Measurements from ENCODE around the gene COG7.
"Not testable (repeated sequence)": the region's sequence is repeated elsewhere in the genome, so short reads cannot be mapped to it uniquely, and the experiment has no call there.

COG7 gene

DNA sequence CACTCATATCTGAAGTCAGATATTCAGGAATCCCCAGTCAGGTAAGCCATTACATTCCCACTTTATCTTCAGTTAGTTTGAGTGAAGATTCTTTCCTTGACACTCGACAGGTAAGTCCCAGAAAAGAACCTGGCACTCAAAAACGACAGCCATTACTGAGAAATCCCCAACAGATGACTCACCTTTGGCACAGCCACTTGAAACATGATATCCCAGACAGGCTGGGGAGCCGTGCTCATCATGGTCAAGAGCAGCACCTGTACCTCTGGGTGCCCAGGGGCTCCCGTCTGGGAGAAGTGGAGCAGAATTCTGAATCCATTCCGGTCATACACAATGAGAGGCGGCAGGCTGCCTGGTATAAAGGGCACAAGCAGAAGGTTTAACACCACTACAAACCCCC is 16.8 kb upstream of the COG7 start:
- DNase-seq (ENCODE audit: low read depth), result no peak

GRCh38 chr16:23466162-23466885 is 13.3 kb upstream of the COG7 start:
- no peak for DNase-seq (ENCODE audit: low read depth)

DNA sequence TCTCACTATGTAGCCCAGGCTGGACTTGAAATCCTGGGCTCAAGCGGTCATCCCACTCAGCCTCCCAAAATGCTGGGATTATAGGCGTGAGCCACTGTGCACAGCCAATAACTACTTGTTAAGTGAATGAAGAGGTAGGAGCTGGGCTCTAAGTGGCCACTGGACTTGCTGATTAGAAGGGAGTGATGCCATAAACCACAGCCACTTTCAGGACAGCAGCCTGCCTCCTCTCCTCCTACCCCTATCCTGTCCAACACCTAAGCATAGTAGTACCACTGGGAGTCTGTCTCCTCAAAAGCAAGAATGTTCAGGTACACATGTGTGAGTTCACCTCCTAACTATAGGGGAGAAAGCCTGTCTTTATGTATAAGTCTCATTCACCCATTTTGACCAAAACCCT is 12.2 kb upstream of the COG7 start:
- no peak for DNase-seq (ENCODE audit: low read depth)

- DNase-seq (ENCODE audit: low read depth), result no peak
These were observed 11.2 kb upstream of the COG7 start for GRCh38 chr16:23464196-23464595.

DNA sequence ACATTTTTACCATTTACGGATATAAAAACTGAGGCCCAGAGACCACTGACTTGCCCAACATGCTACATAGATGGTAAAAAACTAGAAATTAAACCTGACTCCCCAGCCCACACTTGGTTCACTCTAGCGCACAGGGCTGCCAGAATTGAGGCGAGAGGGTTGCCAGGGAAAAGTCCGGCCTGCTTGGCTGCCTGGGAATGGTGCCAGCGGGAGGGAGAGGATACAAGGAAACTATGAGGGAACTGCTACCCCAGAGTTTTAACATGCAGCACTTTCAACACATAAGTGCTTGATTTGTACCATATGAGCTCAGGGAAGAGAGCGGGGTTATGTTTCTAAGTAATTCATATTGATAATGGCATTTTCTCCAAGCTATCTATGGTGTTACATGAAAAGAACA is 10.0 kb upstream of the COG7 start:
- not testable (repeated sequence) for DNase-seq (ENCODE audit: low read depth)

DNA sequence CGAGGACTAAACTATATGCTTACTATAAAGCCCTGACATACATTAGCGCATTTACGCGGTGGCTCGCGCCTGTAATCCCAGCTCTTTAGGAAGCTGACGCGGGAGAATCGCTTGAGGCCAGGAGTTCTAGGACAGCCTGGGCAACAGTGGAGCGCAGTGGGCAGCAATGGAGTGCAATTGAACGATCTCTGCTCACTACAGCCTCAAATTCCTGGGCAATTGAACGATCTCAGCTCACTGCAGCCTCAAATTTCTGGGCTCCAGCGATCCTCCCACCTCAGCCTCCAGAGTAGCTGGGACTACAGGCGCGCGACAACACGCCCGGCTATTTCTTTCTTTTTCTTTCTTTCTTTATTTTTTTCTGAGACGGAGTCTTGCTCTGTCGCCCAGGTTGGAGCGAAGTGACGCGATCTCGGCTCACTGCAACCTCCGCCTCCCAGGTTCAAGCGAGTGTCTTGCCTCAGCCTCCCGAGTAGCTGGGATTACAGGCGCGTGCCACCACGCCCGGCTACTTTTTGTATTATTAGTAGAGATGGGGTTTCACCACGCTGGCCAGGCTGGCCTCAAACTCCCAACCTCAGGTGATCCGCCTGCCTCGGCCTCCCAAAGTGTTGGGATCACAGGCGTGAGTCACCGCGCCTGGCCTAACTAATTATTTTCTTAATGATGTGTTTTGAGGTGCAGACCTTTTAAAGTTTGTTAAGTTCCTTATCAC is 506 bp upstream of the COG7 start:
- DNase-seq (ENCODE audit: low read depth), result no peak

- no peak for DNase-seq (ENCODE audit: low read depth)
These were observed 793 bp downstream of the COG7 start for GRCh38 chr16:23452221-23452571.

DNA sequence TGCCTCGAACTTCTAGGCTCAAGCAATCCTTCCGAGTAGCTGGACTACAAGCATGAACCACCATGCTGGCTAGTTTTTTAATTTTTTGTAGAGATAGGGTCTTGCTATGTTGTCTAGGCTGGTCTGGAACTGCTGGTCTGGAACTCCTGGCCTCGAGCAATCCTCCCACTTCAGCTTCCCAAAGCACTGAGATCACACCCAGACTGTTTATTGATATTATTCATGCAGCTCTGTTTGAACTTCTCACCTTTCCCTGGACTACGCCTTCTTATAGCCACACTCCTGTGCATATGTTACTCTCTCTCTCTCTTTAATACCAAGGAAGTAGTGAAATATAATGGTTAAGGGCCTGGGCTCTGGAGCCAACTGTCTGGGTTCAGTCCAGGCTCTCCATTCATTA is 4.6 kb downstream of the COG7 start:
- no peak for DNase-seq (ENCODE audit: low read depth)

GRCh38 chr16:23437542-23437941 is 15.4 kb downstream of the COG7 start:
- not testable (repeated sequence) for DNase-seq (ENCODE audit: low read depth)

- DNase-seq (ENCODE audit: low read depth), result no peak
These were observed 16.0 kb downstream of the COG7 start for GRCh38 chr16:23436951-23437350.

- peak; percentile 36 for DNase-seq (ENCODE audit: low read depth)
These were observed 17.5 kb downstream of the COG7 start for GRCh38 chr16:23435500-23435899.

GRCh38 chr16:23434380-23434779 is 18.6 kb downstream of the COG7 start:
- no peak for DNase-seq (ENCODE audit: low read depth)

DNA sequence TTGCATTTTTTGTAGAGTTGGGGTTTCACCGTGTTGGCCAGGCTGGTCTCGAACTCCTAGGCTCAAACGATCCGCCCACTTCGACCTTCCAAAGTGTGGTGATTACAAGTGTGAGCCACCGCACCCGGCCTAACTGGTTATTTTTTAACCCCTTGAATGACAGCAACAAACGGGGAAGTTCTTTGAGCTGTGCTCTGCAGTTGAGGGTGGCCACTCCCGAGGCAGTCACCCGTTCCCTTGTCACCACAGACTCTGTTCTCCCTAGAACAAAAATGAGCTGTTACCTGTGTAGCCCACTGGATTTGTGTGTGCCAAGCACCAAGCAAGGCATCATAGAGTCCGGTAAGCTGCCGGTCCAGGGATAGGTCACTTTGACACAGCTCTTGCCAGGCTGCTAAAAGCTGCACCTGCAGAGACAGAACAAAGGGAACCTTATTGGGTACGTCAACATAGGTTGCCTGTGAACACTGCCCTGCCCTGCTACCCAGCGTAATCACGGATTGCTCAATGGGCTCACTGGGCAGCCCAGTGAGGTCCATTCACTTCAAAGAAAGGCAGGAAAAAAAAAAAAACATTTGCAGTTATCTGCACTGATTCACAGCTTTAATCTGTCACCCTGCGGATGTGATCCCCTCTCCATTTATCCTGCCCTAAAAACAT is 19.6 kb downstream of the COG7 start:
- no peak for DNase-seq (ENCODE audit: low read depth)

- no peak for DNase-seq (ENCODE audit: low read depth)
These were observed 20.5 kb downstream of the COG7 start for GRCh38 chr16:23432176-23433128.

GRCh38 chr16:23428351-23428750 is 24.6 kb downstream of the COG7 start:
- no peak for DNase-seq (ENCODE audit: low read depth)

DNA sequence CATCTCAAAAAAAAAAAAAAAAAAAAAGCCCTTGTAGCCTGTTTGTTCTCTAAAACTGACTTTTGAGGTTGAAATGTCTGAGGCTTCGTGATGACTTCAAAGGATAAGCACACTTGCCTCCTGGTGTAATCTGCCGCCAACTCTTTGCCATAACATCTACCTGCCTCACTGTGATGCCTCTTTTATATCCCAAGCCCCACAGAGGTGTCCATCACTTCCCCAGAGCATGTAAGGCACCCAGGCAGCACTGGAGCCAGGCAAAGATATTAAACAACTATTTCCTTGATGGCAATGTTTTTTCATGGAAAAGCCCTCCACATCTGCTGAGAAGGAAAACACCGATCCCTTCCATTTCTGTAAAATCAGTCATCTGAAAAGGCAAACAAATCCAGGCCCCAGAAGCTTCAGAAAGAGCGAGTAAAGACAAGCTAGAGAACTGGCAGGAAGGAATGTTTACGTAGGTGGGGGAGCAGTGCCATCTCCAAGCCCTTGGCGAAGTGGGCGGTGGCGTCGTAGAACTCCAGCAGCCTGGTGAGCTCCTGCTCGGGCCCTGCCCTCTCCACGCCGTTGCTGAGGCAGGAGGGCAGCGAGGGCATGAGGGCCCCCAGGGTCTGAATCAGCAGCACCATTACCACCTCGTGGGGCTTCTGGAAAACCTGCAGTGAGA is 28.6 kb downstream of the COG7 start:
- DNase-seq (ENCODE audit: low read depth), result no peak

DNA sequence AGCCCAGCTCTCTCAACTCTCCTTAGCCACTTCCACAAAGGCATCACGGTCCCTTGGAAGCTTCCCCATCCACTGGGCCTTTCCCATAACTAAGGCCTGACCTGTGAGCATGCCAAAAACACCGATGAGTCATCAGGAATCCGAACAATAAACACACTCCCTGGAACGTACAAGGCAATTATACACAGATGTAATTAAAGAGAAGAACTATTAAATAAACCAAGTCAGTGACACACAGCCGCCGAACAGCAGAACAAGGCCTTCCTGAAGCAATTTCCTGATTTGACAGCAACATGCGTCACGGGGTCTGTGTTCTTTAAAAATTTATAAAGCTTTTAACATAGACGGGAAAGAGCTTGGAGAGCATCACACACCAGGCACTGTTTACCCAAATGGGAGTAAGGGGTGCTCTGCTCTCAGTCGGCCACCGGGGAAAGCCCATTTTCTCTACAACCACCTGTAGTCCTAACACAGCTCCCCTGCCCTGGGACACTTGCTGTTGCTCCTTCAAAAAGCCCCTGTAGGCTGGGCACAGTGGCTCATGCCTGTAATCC is 29.4 kb downstream of the COG7 start:
- DNase-seq (ENCODE audit: low read depth), result no peak

- DNase-seq (ENCODE audit: low read depth), result no peak
These were observed 33.0 kb downstream of the COG7 start for GRCh38 chr16:23420011-23420410.

GRCh38 chr16:23416816-23417215 is 36.2 kb downstream of the COG7 start:
- no peak for DNase-seq (ENCODE audit: low read depth)

DNA sequence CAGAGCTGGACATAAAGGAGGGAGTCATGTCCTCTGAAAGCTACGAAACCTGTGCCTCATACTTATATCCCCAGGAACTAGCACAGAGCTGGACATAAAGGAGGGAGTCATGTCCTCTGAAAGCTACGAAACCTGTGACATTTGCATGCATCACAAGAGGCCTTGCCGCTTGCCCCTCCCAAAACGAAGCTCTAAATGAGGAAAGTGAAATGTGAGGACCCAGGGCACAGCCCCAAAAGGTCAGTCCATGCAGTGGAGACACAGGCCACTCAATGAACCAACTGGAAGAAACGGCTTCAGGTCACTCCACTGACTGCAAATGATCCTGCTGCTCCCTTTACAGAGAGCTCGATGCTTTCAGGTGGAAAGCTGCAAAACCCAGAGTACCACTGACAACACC is 38.3 kb downstream of the COG7 start:
- no peak for DNase-seq (ENCODE audit: low read depth)

DNA sequence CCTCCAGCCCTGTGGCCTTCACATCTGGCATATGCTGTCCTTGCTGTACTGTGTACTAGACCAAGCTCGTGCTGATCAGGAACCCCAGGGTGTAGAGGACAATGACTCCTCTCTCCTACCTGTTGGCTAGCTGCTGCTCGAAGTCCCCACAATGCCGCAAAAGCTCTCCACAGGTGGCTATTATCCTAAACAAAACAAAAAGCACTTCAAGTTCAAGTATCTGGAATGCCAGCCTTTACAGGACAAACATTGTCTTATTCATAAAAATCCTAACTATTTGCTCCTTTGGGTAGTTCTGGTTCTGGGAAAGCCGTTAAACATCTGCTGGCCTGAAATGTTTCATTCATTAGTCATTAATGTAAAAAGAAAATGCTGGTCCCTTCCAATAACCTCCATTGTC is 42.8 kb downstream of the COG7 start:
- no peak for DNase-seq (ENCODE audit: low read depth)
